Right kidney (tissue), 1 donor: ENCODE results near the gene PRR7.

Experiments
- DNase-seq: peaks from one replicate; pipeline ENCODE4 v3.0.0-alpha.2; 2016

The PRR7 gene

GRCh38 chr5:177450667-177451424 lies 4.2 kb downstream of the PRR7 start:
- no peak for DNase-seq

GRCh38 chr5:177452688-177453638 lies 6.3 kb downstream of the PRR7 start:
- no peak for DNase-seq

GRCh38 chr5:177453852-177454396 lies 7.3 kb downstream of the PRR7 start:
- peak; percentile 90 for DNase-seq

- peak; percentile 97 for DNase-seq
Measured at GRCh38 chr5:177454397-177455035, 7.9 kb downstream of the PRR7 start.

- peak; percentile 92 for DNase-seq
Measured at GRCh38 chr5:177455036-177455660, 8.5 kb downstream of the PRR7 start.

GRCh38 chr5:177455661-177456590 lies 9.3 kb downstream of the PRR7 start:
- peak; percentile 90 for DNase-seq

GRCh38 chr5:177456591-177456964 lies 10.0 kb downstream of the PRR7 start:
- no peak for DNase-seq

- peak; percentile 63 for DNase-seq
Measured at GRCh38 chr5:177456976-177457851, 10.6 kb downstream of the PRR7 start.

GRCh38 chr5:177457852-177458681 lies 11.5 kb downstream of the PRR7 start:
- no peak for DNase-seq

GRCh38 chr5:177458912-177459350 lies 12.3 kb downstream of the PRR7 start:
- DNase-seq: no peak

GRCh38 chr5:177459357-177459756 lies 12.7 kb downstream of the PRR7 start:
- DNase-seq: no peak

- DNase-seq: no peak
Measured at GRCh38 chr5:177459819-177460628, 13.4 kb downstream of the PRR7 start.

GRCh38 chr5:177462021-177462670 lies 15.5 kb downstream of the PRR7 start:
- no peak for DNase-seq

GRCh38 chr5:177465044-177465443 lies 18.4 kb downstream of the PRR7 start:
- no peak for DNase-seq

GRCh38 chr5:177466861-177467260 lies 20.2 kb downstream of the PRR7 start:
- DNase-seq: no peak

- no peak for DNase-seq
Measured at GRCh38 chr5:177467436-177467835, 20.8 kb downstream of the PRR7 start.

- DNase-seq: no peak
Measured at GRCh38 chr5:177468329-177468684, 21.7 kb downstream of the PRR7 start.
